Lung (tissue), 12 donors: ENCODE data around the gene HMGB2. TPM values are rescaled to one million over a fixed set of nuclear protein-coding genes. Genes with fewer than 3 reads are reported as not detected.
A peak's percentile ranks its signal among the peaks of the same experiment; 100 is the strongest.

Source experiments
- ATAC-seq: fragments of 200-7000 bp; cut with Tn5 transposase; one replicate; pipeline ENCODE4 v1.9.1; 2020; ENCODE audit warnings: moderate number of reproducible peaks; ENCODE audit not compliant: insufficient read depth, low FRiP score
- DNase-seq, 3 donors: peaks; one replicate each; pipeline ENCODE4 v3.0.0-alpha.2; 2013 to 2017
- H3K27ac ChIP-seq, 2 donors: one replicate each; pipeline ENCODE4 v1.5.1; 2013; ENCODE audit warnings: mild to moderate bottlenecking in 2 of 2, moderate library complexity in 2 of 2, control low read depth in 1 of 2, inconsistent platforms in 1 of 2, low read depth in 1 of 2, low read length in 1 of 2
- H3K27me3 ChIP-seq, 3 donors: one replicate each; pipeline ENCODE4 v1.5.1; 2013; ENCODE audit warnings: low read length in 2 of 3; ENCODE audit not compliant: control insufficient read depth in 3 of 3, insufficient read depth in 3 of 3
- H3K36me3 ChIP-seq, 4 donors: one replicate each; pipeline ENCODE4 v1.5.1; 2013; ENCODE audit warnings: low read length in 4 of 4, mild to moderate bottlenecking in 1 of 4, moderate library complexity in 1 of 4; ENCODE audit not compliant: control insufficient read depth in 4 of 4, insufficient read depth in 4 of 4
- H3K4me1 ChIP-seq, 5 donors: one replicate each; pipeline ENCODE4 v1.5.1; 2013; ENCODE audit warnings: low read length in 5 of 5, mild to moderate bottlenecking in 2 of 5, moderate library complexity in 1 of 5; ENCODE audit not compliant: control insufficient read depth in 5 of 5, insufficient read depth in 5 of 5
- H3K4me3 ChIP-seq: one replicate; pipeline ENCODE4 v1.5.1; 2013; ENCODE audit warnings: mild to moderate bottlenecking, control low read depth, moderate library complexity
- H3K9ac ChIP-seq, 2 donors: one replicate each; pipeline ENCODE4 v1.5.1; 2013; ENCODE audit warnings: low read length in 2 of 2, control low read depth in 1 of 2; ENCODE audit not compliant: insufficient read depth in 1 of 2
- H3K9me3 ChIP-seq, 4 donors: one replicate each; pipeline ENCODE4 v1.5.1; 2013; ENCODE audit warnings: low read length in 3 of 4, mild to moderate bottlenecking in 1 of 4, moderate library complexity in 1 of 4; ENCODE audit not compliant: control insufficient read depth in 4 of 4, insufficient read depth in 3 of 4
- CTCF ChIP-seq: IDR thresholded peaks from 2 replicates; pipeline ENCODE4 v1.5.1; 2012; ENCODE audit warnings: mild to moderate bottlenecking; ENCODE audit errors: control extremely low read depth, extremely low read depth
- WGBS, 2 donors: extraction: QIAGEN DNeasy Blood & Tissue Kit; methylation state at CpG; one replicate each; pipeline ENCODE4 v1.1.7; 2013; 5-methylcytosine and 5-hydroxymethylcytosine counted together
- polyA plus RNA-seq, 2 donors: library from polyadenylated mRNA; stranded (reverse); fragments of 200-250 nt; gene quantifications; one replicate each; pipeline ENCODE4 v1.2.1, GENCODE V29; 2013
- total RNA-seq, 2 donors: library from RNA; depleted of rRNA in 1 of 2; stranded (reverse); fragments of >200 nt in 1 of 2; gene quantifications; one replicate each; pipeline ENCODE4 v1.2.1, GENCODE V29; 2014 to 2021
- donor health status: control.
- donor health status: control.
- donor health status: Bipolar disorder and iron deficiency.
- donor health status: healthy.
- donor health status: DM: yes; HTN: yes; CAD: no.

Gene HMGB2
- total and polyA plus RNA-seq, 4 donors = 57.9 to 187 (median 105) TPM

- ATAC-seq (peak; percentile 28), DNase-seq (peak; percentile 89 to 95 (median 93))
- Histone ChIP-seq H3K36me3 (peaks cover 0 to 26% (median 9%) of the 10 kb centered on the region in 4 donors), H3K27ac (peak overlapping the region; percentile 38 to 55), H3K27me3 (no peaks in the 10 kb centered on the region), H3K9ac (peak overlapping the region; percentile 64 to 94), H3K4me1 (peaks cover 0 to 31% (median 7%) of the 10 kb centered on the region in 5 donors), H3K9me3 (no peaks in the 10 kb centered on the region), H3K4me3 (peak overlapping the region; percentile 79)
- TF ChIP-seq CTCF = no peak
- WGBS, 2 donors = 2% methylated on average over 52 of the region's 52 CpGs
Measured at GRCh38 chr4:173334891-173335752, 964 bp upstream of the HMGB2 start.

- ATAC-seq = peak; percentile 31
- H3K4me3 ChIP-seq = peak overlapping the region; percentile 88
- 0 to 1% methylated on average over 30 to 52 of the region's 53 CpGs for WGBS, 2 donors
- H3K27ac ChIP-seq = peak overlapping the region; percentile 94
- H3K9ac ChIP-seq = peak overlapping the region; percentile 97 to 98
- no peaks in the 10 kb centered on the region for H3K27me3 ChIP-seq
- H3K36me3 ChIP-seq = peaks cover 0 to 38% (median 9%) of the 10 kb centered on the region in 4 donors
- no peaks in the 10 kb centered on the region for H3K9me3 ChIP-seq
- H3K4me1 ChIP-seq = peaks cover 0 to 31% (median 7%) of the 10 kb centered on the region in 5 donors
- TF ChIP-seq CTCF = no peak
- peak; percentile 73 to 86 (median 74) for DNase-seq
Measured at GRCh38 chr4:173333658-173334084, 487 bp downstream of the HMGB2 start.

- TF ChIP-seq CTCF = no peak
- Histone ChIP-seq H3K4me3 (peak overlapping the region; percentile 88), H3K36me3 (peaks cover 0 to 42% (median 11%) of the 10 kb centered on the region in 4 donors), H3K4me1 (peaks cover 0 to 31% (median 7%) of the 10 kb centered on the region in 5 donors), H3K27ac (peak overlapping the region; percentile 94), H3K9me3 (no peaks in the 10 kb centered on the region), H3K9ac (peak overlapping the region in 1 of 2 donors; percentile 71), H3K27me3 (no peaks in the 10 kb centered on the region)
- WGBS, 2 donors = 4 to 7% methylated on average over 21 of the region's 21 CpGs
- DNase-seq = no peak
- no peak for ATAC-seq
Measured at GRCh38 chr4:173332963-173333657, 1.0 kb downstream of the HMGB2 start.
